IMR-90 (cell line): Measurements from ENCODE around the gene TTC21A.

Source experiments
- MAZ ChIP-seq: IDR thresholded peaks from 2 replicates; pipeline ENCODE4 v1.6.1; 2012; ENCODE audit warnings: low read depth, mild to moderate bottlenecking, low read length, improper control_type of control experiment, moderate library complexity, borderline replicate concordance
- USF2 ChIP-seq: fragments of 150-350 bp; IDR thresholded peaks from 2 replicates; pipeline ENCODE4 v1.6.1; 2017; ENCODE audit warnings: mild to moderate bottlenecking, antibody characterized with exemption, low read length, low read depth
- TF ChIP-seq, protein P1 (sequence below): conservative IDR thresholded peaks from 2 replicates; pipeline ENCODE4 v1.5.1; 2012; ENCODE audit warnings: mild to moderate bottlenecking, low read depth, low read length, improper control_type of control experiment

DNA sequence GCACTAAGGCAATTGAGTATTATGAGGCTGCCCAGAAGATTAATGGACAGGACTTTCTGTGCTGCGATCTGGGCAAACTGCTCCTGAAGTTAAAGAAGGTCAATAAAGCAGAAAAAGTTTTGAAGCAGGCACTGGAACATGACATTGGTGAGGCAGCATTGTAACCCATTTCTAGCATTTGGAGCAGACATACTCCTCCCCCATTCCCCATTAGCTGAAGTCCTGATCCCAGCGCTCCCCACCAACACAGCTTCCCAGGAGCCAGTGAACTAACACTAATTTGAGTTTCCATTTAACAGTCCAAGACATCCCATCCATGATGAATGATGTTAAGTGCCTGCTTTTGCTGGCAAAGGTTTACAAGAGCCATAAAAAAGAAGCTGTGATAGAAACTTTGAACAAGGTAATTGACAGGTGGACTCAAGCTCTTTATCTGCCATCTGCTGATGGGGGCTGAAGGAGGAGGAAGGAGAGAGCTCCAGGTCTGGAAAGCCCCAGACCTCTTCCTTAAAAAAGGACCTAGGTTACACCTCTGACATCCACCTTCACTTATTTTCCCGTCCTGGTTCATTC is 23.3 kb downstream of the TTC21A start:
- TF ChIP-seq USF2 (no peak), MAZ (no peak)
- TF ChIP-seq, protein P1, sequence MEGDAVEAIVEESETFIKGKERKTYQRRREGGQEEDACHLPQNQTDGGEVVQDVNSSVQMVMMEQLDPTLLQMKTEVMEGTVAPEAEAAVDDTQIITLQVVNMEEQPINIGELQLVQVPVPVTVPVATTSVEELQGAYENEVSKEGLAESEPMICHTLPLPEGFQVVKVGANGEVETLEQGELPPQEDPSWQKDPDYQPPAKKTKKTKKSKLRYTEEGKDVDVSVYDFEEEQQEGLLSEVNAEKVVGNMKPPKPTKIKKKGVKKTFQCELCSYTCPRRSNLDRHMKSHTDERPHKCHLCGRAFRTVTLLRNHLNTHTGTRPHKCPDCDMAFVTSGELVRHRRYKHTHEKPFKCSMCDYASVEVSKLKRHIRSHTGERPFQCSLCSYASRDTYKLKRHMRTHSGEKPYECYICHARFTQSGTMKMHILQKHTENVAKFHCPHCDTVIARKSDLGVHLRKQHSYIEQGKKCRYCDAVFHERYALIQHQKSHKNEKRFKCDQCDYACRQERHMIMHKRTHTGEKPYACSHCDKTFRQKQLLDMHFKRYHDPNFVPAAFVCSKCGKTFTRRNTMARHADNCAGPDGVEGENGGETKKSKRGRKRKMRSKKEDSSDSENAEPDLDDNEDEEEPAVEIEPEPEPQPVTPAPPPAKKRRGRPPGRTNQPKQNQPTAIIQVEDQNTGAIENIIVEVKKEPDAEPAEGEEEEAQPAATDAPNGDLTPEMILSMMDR: no peak
